Loucy (cell line): ENCODE results near the gene ZNF398.

Experiments
- H2AFZ ChIP-seq: fragments of 200-600 bp; sonication (generic); 2 replicates; pipeline ENCODE4 v1.6.0; 2016; ENCODE audit warnings: antibody characterized with exemption, mild to moderate bottlenecking, low read length, moderate library complexity
- H3F3A ChIP-seq: fragments of 200-600 bp; 2 replicates; pipeline ENCODE4 v1.6.0; 2016; ENCODE audit warnings: antibody characterized with exemption, low read depth, mild to moderate bottlenecking
- H3K27me3 ChIP-seq: fragments of 200-600 bp; sonication (generic); 2 replicates; pipeline ENCODE4 v1.6.1; 2014; ENCODE audit warnings: low read length, mild to moderate bottlenecking; ENCODE audit not compliant: insufficient read depth, poor library complexity, severe bottlenecking
- H3K36me3 ChIP-seq: fragments of 200-600 bp; sonication (generic); 2 replicates; pipeline ENCODE4 v1.6.1; 2016; ENCODE audit warnings: low read length; ENCODE audit not compliant: insufficient read depth
- H3K4me1 ChIP-seq: fragments of 200-600 bp; sonication (generic); 2 replicates; pipeline ENCODE4 v1.5.1; 2014; ENCODE audit warnings: low read length, mild to moderate bottlenecking; ENCODE audit not compliant: insufficient read depth, poor library complexity, severe bottlenecking
- H3K4me2 ChIP-seq: fragments of 200-600 bp; sonication (generic); 2 replicates; pipeline ENCODE4 v1.6.0; 2014; ENCODE audit warnings: antibody characterized with exemption, low read length, low read depth, mild to moderate bottlenecking; ENCODE audit not compliant: poor library complexity, severe bottlenecking
- H3K4me3 ChIP-seq: fragments of 200-600 bp; sonication (generic); 2 replicates; pipeline ENCODE4 v1.5.1; 2014; ENCODE audit warnings: low read length, mild to moderate bottlenecking, mixed read lengths; ENCODE audit not compliant: poor library complexity, severe bottlenecking
- H3K79me2 ChIP-seq: fragments of 200-600 bp; sonication (generic); 2 replicates; pipeline ENCODE4 v1.6.1; 2014; ENCODE audit warnings: low read length; ENCODE audit not compliant: insufficient read depth
- H3K9ac ChIP-seq: fragments of 200-600 bp; sonication (generic); 2 replicates; pipeline ENCODE4 v1.6.0; 2014; ENCODE audit warnings: mild to moderate bottlenecking, low read depth, low read length, moderate library complexity; ENCODE audit not compliant: poor library complexity, severe bottlenecking
- H3K9me2 ChIP-seq: fragments of 200-600 bp; sonication (generic); replicated peaks from 2 replicates; pipeline ENCODE4 v1.6.1; 2016; ENCODE audit warnings: low read depth, low read length, mixed read lengths
- H3K9me3 ChIP-seq: fragments of 200-600 bp; sonication (generic); 2 replicates; pipeline ENCODE4 v1.6.1; 2014; ENCODE audit warnings: mild to moderate bottlenecking, antibody characterized with exemption, low read length, low read depth; ENCODE audit not compliant: insufficient read depth
- H4K20me1 ChIP-seq: fragments of 200-600 bp; sonication (generic); 2 replicates; pipeline ENCODE4 v1.6.0; 2014; ENCODE audit warnings: antibody characterized with exemption, low read length, mild to moderate bottlenecking; ENCODE audit not compliant: insufficient read depth, poor library complexity, severe bottlenecking
- CTCF ChIP-seq: fragments of 200-600 bp; sonication (generic); conservative IDR thresholded peaks from 2 replicates; pipeline ENCODE4 v1.5.1; 2014; ENCODE audit warnings: mild to moderate bottlenecking, antibody characterized with exemption, low read length
- EZH2phosphoT487 ChIP-seq: fragments of 200-600 bp; IDR thresholded peaks from 2 replicates; pipeline ENCODE4 v1.6.1; 2018; ENCODE audit warnings: antibody characterized with exemption, mild to moderate bottlenecking, moderate library complexity, borderline replicate concordance

The ZNF398 gene

GRCh38 chr7:149194799-149195179 lies 47.5 kb downstream of the ZNF398 start:
- TF ChIP-seq EZH2phosphoT487 (no peak), CTCF (no peak)
- H3F3A ChIP-seq = no peaks in the 10 kb centered on the region
- H3K4me1 ChIP-seq = peaks cover 31% of the 10 kb centered on the region
- peak overlapping the region; percentile 98 for H2AFZ ChIP-seq
- H4K20me1 ChIP-seq = peaks cover 37% of the 10 kb centered on the region
- H3K27me3 ChIP-seq = no peaks in the 10 kb centered on the region
- H3K36me3 ChIP-seq = peaks cover 13% of the 10 kb centered on the region; the same call in 1 of the 2 replicates
- peak overlapping the region; percentile 91 for H3K4me2 ChIP-seq
- peak overlapping the region; percentile 95 for H3K9ac ChIP-seq
- peaks cover 42% of the 10 kb centered on the region for H3K79me2 ChIP-seq
- no peaks in the 10 kb centered on the region for H3K9me2 ChIP-seq
- peak overlapping the region; percentile 99 for H3K4me3 ChIP-seq
- no peaks in the 10 kb centered on the region for H3K9me3 ChIP-seq

GRCh38 chr7:149195180-149196150 lies 48.2 kb downstream of the ZNF398 start, which contains the start of gene ZNF282:
TSS of gene ZNF282 (plus strand) at chr7:149195546. CDS start at chr7:149195590, 44 bp downstream.
- peak within 1 kb of the TSS; percentile 97 for H3K4me2 ChIP-seq
- H3K9ac ChIP-seq = peak within 1 kb of the TSS; percentile 95
- H3K36me3 ChIP-seq = peaks cover 18% of the 10 kb centered on the region; the same call in 1 of the 2 replicates
- no peaks in the 10 kb centered on the region for H3K27me3 ChIP-seq
- peak within 1 kb of the TSS; percentile 98 for H2AFZ ChIP-seq
- H4K20me1 ChIP-seq = peaks cover 41% of the 10 kb centered on the region
- peaks cover 47% of the 10 kb centered on the region for H3K79me2 ChIP-seq
- H3K9me2 ChIP-seq = no peaks in the 10 kb centered on the region
- H3F3A ChIP-seq = no peaks in the 10 kb centered on the region
- peaks cover 31% of the 10 kb centered on the region for H3K4me1 ChIP-seq
- H3K9me3 ChIP-seq = no peaks in the 10 kb centered on the region
- TF ChIP-seq CTCF (peak; percentile 66), EZH2phosphoT487 (no peak)
- H3K4me3 ChIP-seq = peak within 1 kb of the TSS; percentile 99

GRCh38 chr7:149196151-149196704 lies 49.0 kb downstream of the ZNF398 start:
- H4K20me1 ChIP-seq = peaks cover 46% of the 10 kb centered on the region
- H3K9me2 ChIP-seq = no peaks in the 10 kb centered on the region
- no peaks in the 10 kb centered on the region for H3F3A ChIP-seq
- 0 out of 2 replicates have a peak overlapping the region, but pooled peaks have one; percentile 47 for H2AFZ ChIP-seq
- H3K4me1 ChIP-seq = peaks cover 31% of the 10 kb centered on the region
- H3K4me2 ChIP-seq = peak overlapping the region; percentile 97
- H3K79me2 ChIP-seq = peaks cover 54% of the 10 kb centered on the region
- H3K36me3 ChIP-seq = peaks cover 25% of the 10 kb centered on the region; the same call in 1 of the 2 replicates
- no peak for TF ChIP-seq CTCF
- TF ChIP-seq EZH2phosphoT487 = no peak
- H3K9me3 ChIP-seq = no peaks in the 10 kb centered on the region
- H3K27me3 ChIP-seq = no peaks in the 10 kb centered on the region
- peak overlapping the region; percentile 99 for H3K4me3 ChIP-seq
- H3K9ac ChIP-seq = peak overlapping the region; percentile 95
